Measurements from ENCODE around the gene ZSWIM8.

- no peak for TF ChIP-seq POLR2A (IDR thresholded peaks at IDR 0.05; ENCODE audit: low read depth, low read length)
- TF ChIP-seq POLR2AphosphoS5 (IDR thresholded peaks at IDR 0.05; ENCODE audit: low read depth, low read length) = no peak
- TF ChIP-seq TAF1 (IDR thresholded peaks at IDR 0.05; ENCODE audit: low read depth, low read length) = no peak
- no peak for TF ChIP-seq POU2F2 (IDR thresholded peaks at IDR 0.05; ENCODE audit: low read depth, low read length)
Observed at GRCh38 chr10:73840403-73841060, 55.1 kb downstream of the ZSWIM8 start.

All from GM12891 (cell line).